Measurements from ENCODE around the gene PXMP4. TPM values are rescaled to one million over a fixed set of nuclear protein-coding genes. Genes with fewer than 3 reads are reported as not detected.

Gene PXMP4
- total and polyA plus RNA-seq, 2 donors from 2014 or later, result 9.8 to 11.6 TPM

GRCh38 chr20:33716498-33716897 is 3.6 kb downstream of the PXMP4 start:
- TF ChIP-seq, protein P1, sequence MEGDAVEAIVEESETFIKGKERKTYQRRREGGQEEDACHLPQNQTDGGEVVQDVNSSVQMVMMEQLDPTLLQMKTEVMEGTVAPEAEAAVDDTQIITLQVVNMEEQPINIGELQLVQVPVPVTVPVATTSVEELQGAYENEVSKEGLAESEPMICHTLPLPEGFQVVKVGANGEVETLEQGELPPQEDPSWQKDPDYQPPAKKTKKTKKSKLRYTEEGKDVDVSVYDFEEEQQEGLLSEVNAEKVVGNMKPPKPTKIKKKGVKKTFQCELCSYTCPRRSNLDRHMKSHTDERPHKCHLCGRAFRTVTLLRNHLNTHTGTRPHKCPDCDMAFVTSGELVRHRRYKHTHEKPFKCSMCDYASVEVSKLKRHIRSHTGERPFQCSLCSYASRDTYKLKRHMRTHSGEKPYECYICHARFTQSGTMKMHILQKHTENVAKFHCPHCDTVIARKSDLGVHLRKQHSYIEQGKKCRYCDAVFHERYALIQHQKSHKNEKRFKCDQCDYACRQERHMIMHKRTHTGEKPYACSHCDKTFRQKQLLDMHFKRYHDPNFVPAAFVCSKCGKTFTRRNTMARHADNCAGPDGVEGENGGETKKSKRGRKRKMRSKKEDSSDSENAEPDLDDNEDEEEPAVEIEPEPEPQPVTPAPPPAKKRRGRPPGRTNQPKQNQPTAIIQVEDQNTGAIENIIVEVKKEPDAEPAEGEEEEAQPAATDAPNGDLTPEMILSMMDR (IDR thresholded peaks at IDR 0.05; ENCODE audit: borderline replicate concordance, extremely low read depth, insufficient read depth), result no peak
- intact Hi-C loops (cut with DNase I), result no loop called here
- DNase-seq, result no peak
- no peak for FAIRE-seq
- Histone ChIP-seq H3K4me3 (ENCODE audit: low read length in 3 of 3) (no peak overlapping the region), H3K27ac (ENCODE audit: low read depth in 2 of 2, low read length in 2 of 2) (no peak overlapping the region), H3K9ac (ENCODE audit: low read length in 3 of 3) (no peak overlapping the region), H3K4me1 (ENCODE audit: control insufficient read depth in 2 of 3, insufficient read depth in 2 of 3, low read depth in 1 of 3, low read length in 3 of 3) (peaks cover 0 to 8% (median 7%) of the 10 kb centered on the region in 3 donors), H3K27me3 (ENCODE audit: control insufficient read depth, insufficient read depth, low read length) (no peaks in the 10 kb centered on the region), H3K36me3 (ENCODE audit: control insufficient read depth in 2 of 3, insufficient read depth in 3 of 3, low read length in 3 of 3) (peaks cover 0 to 11% (median 4%) of the 10 kb centered on the region in 3 donors), H3K9me3 (ENCODE audit: control insufficient read depth in 2 of 3, insufficient read depth in 1 of 3, low read length in 3 of 3) (no peaks in the 10 kb centered on the region)

DNA sequence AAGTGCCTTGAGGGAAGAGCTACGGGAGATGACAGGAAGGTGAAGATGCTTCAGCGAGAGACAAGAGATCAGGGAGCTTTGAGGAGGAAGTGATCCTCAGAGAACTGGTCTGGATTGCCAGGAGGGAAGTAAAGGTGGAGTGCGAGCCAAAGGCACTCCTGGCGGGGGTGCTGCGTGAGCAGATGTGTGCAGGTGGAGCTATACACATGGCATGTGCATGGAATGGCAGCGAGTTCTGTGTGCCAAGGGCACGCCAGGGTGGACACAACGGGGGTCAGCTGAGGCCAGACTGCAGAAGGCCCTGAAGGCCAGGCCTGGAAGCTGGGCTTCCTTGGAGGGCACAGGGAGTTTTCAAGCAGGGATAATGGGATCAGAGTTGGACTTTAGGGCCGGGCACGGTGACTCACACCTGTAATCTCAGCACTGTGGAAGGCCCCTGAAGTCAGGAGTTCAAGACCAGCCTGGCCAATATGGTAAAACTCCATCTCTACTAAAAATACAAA is 6.2 kb downstream of the PXMP4 start:
- no peaks in the 10 kb centered on the region for H3K27me3 ChIP-seq (ENCODE audit: control insufficient read depth, insufficient read depth, low read length)
- peaks cover 0 to 15% (median 15%) of the 10 kb centered on the region in 3 donors for H3K36me3 ChIP-seq (ENCODE audit: control insufficient read depth in 2 of 3, insufficient read depth in 3 of 3, low read length in 3 of 3)
- no peak overlapping the region for H3K27ac ChIP-seq (ENCODE audit: low read depth in 2 of 2, low read length in 2 of 2)
- TF ChIP-seq, protein P1 (IDR thresholded peaks at IDR 0.05; ENCODE audit: borderline replicate concordance, extremely low read depth, insufficient read depth), result no peak
- intact Hi-C loops (cut with DNase I), result no loop called here
- DNase-seq, result no peak
- H3K4me1 ChIP-seq (ENCODE audit: control insufficient read depth in 2 of 3, insufficient read depth in 2 of 3, low read depth in 1 of 3, low read length in 3 of 3), result no peaks in the 10 kb centered on the region
- H3K4me3 ChIP-seq (ENCODE audit: low read length in 3 of 3), result no peak overlapping the region
- FAIRE-seq, result no peak
- no peaks in the 10 kb centered on the region for H3K9me3 ChIP-seq (ENCODE audit: control insufficient read depth in 2 of 3, insufficient read depth in 1 of 3, low read length in 3 of 3)
- no peak overlapping the region for H3K9ac ChIP-seq (ENCODE audit: low read length in 3 of 3)

GRCh38 chr20:33711446-33711738 is 8.7 kb downstream of the PXMP4 start:
- no peak overlapping the region for H3K27ac ChIP-seq (ENCODE audit: low read depth in 2 of 2, low read length in 2 of 2)
- H3K9ac ChIP-seq (ENCODE audit: low read length in 3 of 3), result no peak overlapping the region
- H3K9me3 ChIP-seq (ENCODE audit: control insufficient read depth in 2 of 3, insufficient read depth in 1 of 3, low read length in 3 of 3), result no peaks in the 10 kb centered on the region
- no peaks in the 10 kb centered on the region for H3K4me1 ChIP-seq (ENCODE audit: control insufficient read depth in 2 of 3, insufficient read depth in 2 of 3, low read depth in 1 of 3, low read length in 3 of 3)
- DNase-seq (no peak), FAIRE-seq (no peak)
- H3K4me3 ChIP-seq (ENCODE audit: low read length in 3 of 3), result no peak overlapping the region
- H3K36me3 ChIP-seq (ENCODE audit: control insufficient read depth in 2 of 3, insufficient read depth in 3 of 3, low read length in 3 of 3), result peaks cover 0 to 21% (median 15%) of the 10 kb centered on the region in 3 donors
- intact Hi-C loops (cut with DNase I), result no loop called here
- H3K27me3 ChIP-seq (ENCODE audit: control insufficient read depth, insufficient read depth, low read length), result no peaks in the 10 kb centered on the region
- TF ChIP-seq, protein P1 (IDR thresholded peaks at IDR 0.05; ENCODE audit: borderline replicate concordance, extremely low read depth, insufficient read depth), result no peak
